Muscle of leg (tissue), 11 donors: ENCODE measurements around the gene KIAA1671. TPM values are rescaled to one million over a fixed set of nuclear protein-coding genes. Genes with fewer than 3 reads are reported as not detected.

ENCODE experiments used
- DNase-seq: peaks from one replicate; pipeline ENCODE4 v3.0.0; 2013
- H3K27ac ChIP-seq: one replicate; pipeline ENCODE4 v1.5.1; 2013; ENCODE audit warnings: mild to moderate bottlenecking, low read length, control low read depth
- H3K27me3 ChIP-seq: one replicate; pipeline ENCODE4 v1.6.1; 2013; ENCODE audit warnings: low read length; ENCODE audit not compliant: control insufficient read depth, insufficient read depth
- H3K36me3 ChIP-seq: one replicate; pipeline ENCODE4 v1.6.1; 2013; ENCODE audit warnings: low read length; ENCODE audit not compliant: control insufficient read depth, insufficient read depth
- H3K4me1 ChIP-seq: one replicate; pipeline ENCODE4 v1.6.1; 2013; ENCODE audit warnings: low read length; ENCODE audit not compliant: control insufficient read depth, insufficient read depth
- H3K4me3 ChIP-seq: one replicate; pipeline ENCODE4 v1.5.1; 2013; ENCODE audit warnings: low read length, control low read depth
- H3K9me3 ChIP-seq: replicated peaks from 2 replicates; pipeline ENCODE4 v1.6.1; 2013; ENCODE audit warnings: low read depth, low read length; ENCODE audit not compliant: control insufficient read depth
- WGBS: methylation state at CpG from one replicate; pipeline ENCODE4 v1.1.5; 2013; ENCODE audit warnings: missing lambda C conversion rate; ENCODE audit not compliant: insufficient coverage; 5-methylcytosine and 5-hydroxymethylcytosine counted together
- polyA plus RNA-seq, 8 donors: library from polyadenylated mRNA; unstranded; fragments of 120-200 nt; gene quantifications; one replicate each; pipeline versions ENCODE4 v1.2.1 to v1.2.3, GENCODE V29; 2013; ENCODE audit warnings: inconsistent platforms in 1 of 8, low replicate concordance in 1 of 8; ENCODE audit not compliant: insufficient read length in 8 of 8, insufficient read depth in 1 of 8
- total RNA-seq: library from RNA; stranded (reverse); fragments of 120-200 nt; gene quantifications from one replicate; pipeline ENCODE4 v1.2.4, GENCODE V29; 2013

Gene KIAA1671
- total and polyA plus RNA-seq, 9 donors = 10.8 to 34.5 (median 26.3) TPM

DNA sequence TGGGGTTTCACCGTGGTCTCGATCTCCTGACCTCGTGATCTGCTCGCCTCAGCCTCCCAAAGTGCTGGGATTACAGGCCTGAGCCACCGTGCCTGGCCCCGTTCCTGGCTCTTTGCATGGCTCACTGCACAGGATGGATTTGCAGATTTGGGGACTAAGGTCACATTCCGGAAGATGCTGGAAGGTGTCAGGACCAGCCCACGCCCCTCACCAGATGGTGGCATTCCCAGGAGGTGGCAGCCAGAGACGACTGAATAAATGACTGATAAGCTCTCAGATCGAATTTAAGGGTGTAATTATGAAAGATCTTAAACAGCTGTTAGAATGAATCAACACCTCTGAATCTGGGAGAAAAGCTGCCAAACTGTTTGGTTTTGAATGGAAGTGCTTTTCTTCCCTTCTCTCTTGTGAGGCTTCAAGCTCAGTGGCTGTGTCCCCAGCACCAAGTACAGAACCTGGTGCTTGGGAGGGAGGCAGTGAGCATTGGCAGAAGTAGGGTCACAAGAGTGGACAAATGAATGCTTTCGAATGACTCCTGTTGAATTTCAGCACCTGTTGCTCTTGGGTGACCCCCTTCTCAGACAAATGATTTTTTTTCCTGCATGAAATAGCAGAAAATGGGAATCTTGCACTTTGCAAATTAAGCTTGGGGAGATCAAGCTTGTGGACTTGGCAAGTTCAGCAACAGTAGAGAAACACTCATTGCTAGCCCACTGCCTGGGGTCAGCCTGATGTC is 69.6 kb downstream of the KIAA1671 start:
- Histone ChIP-seq H3K27me3 (no peaks in the 10 kb centered on the region), H3K4me1 (peaks cover 26% of the 10 kb centered on the region), H3K9me3 (no peaks in the 10 kb centered on the region), H3K27ac (no peak overlapping the region), H3K4me3 (no peak overlapping the region), H3K36me3 (no peaks in the 10 kb centered on the region)
- DNase-seq = no peak
- 34% methylated on average over 4 of the region's 11 CpGs for WGBS

DNA sequence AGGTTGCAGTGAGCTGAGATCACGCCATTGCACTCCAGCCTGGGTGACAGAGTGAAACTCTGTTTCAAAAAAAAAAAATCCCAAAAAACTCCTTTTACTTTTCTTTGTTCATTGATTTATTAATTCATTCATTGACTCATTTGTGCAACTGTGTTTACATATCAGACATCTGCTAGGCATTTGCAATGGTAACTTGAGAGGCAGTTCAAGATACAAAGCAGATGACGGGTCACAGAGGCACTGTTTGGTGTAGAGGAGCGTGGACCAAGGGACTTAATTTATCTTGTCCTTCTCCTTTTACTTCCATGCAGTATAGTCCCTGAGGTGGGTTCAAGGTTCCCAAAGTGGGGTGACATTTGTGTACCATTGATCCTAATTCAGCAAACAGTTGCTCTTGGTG is 71.4 kb downstream of the KIAA1671 start:
- no peaks in the 10 kb centered on the region for H3K9me3 ChIP-seq
- no peak overlapping the region for H3K27ac ChIP-seq
- DNase-seq = no peak
- H3K36me3 ChIP-seq = no peaks in the 10 kb centered on the region
- WGBS = no CpG with 5 or more reads among the region's 3 CpGs
- no peak overlapping the region for H3K4me3 ChIP-seq
- H3K27me3 ChIP-seq = no peaks in the 10 kb centered on the region
- peaks cover 26% of the 10 kb centered on the region for H3K4me1 ChIP-seq

DNA sequence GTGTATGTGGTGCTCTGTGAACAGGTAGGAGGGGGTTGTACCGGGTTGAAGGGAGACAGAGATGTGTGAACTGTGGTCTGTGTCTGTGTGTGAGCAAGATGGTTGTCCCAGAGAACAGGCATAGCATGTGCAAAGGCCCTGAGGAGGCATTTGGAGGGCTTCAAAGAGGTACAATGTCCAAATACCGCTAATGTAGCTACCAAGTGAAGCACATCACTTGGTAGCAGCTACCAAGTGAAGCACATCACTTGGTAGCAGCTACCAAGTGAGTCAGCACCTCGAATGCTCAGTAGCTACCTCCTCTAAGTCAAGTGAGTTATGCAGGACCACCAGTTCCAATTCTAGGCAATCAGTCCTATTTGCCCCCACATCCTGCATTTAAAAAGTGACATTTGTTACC is 72.4 kb downstream of the KIAA1671 start:
- no peak for DNase-seq
- H3K27ac ChIP-seq = no peak overlapping the region
- no peaks in the 10 kb centered on the region for H3K9me3 ChIP-seq
- no peaks in the 10 kb centered on the region for H3K27me3 ChIP-seq
- H3K36me3 ChIP-seq = no peaks in the 10 kb centered on the region
- 97% methylated on average over 3 of the region's 3 CpGs for WGBS
- H3K4me1 ChIP-seq = peaks cover 26% of the 10 kb centered on the region
- H3K4me3 ChIP-seq = no peak overlapping the region

- Histone ChIP-seq H3K4me3 (no peak overlapping the region), H3K27me3 (no peaks in the 10 kb centered on the region), H3K9me3 (no peaks in the 10 kb centered on the region), H3K36me3 (no peaks in the 10 kb centered on the region), H3K4me1 (peaks cover 28% of the 10 kb centered on the region), H3K27ac (peak overlapping the region; percentile 81)
- 63% methylated on average over 6 of the region's 12 CpGs for WGBS
- peak; percentile 62 for DNase-seq
Observed at GRCh38 chr22:25025491-25026400, 73.2 kb downstream of the KIAA1671 start.

DNA sequence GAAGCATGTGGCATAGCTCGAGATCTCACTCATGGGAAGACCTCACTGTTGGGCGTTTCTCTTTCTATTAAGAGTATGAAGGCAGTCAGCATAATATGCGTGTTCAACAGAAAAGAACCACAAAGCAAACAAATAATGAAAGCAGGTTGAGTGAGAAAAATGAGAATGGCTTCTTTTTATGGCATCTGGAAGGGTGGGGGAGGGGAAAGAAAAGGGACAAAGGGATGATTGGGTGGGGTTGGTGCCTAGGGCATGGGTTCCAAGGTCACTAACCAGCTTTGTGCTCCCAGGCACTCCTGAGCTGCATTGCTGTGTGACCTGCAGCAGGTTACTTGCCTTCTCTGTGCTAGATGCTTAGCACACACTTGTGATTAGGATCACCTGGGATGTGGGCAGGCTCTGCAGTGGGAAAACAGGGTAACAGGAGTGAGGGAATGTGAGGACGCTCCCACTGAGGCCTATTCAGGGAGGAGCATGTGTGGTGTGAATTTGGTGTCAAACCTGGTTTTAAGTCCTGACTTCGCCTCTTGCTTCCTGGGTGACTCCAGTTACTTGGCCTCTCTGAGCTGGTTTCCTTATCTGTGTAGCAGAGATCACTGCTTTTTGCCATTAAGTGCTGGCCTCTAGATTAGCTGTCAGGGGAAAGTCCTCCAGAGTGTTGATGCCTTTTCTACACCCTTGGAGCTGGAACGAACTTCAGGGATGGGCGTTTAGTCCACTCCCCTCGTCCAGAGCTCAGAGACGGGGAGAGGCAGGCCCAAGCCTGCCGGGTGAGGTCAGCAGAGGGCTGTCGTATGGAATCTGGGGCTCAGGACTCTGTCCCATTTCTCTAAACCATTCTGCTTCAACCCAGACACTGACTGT is 74.8 kb downstream of the KIAA1671 start:
- H3K27me3 ChIP-seq = no peaks in the 10 kb centered on the region
- 59% methylated on average over 5 of the region's 11 CpGs for WGBS
- H3K4me3 ChIP-seq = no peak overlapping the region
- peak; percentile 51 for DNase-seq
- H3K4me1 ChIP-seq = peaks cover 23% of the 10 kb centered on the region
- H3K27ac ChIP-seq = no peak overlapping the region
- H3K9me3 ChIP-seq = no peaks in the 10 kb centered on the region
- no peaks in the 10 kb centered on the region for H3K36me3 ChIP-seq

GRCh38 chr22:25027959-25028840 is 75.7 kb downstream of the KIAA1671 start:
- peak; percentile 27 for DNase-seq
- no peak overlapping the region for H3K4me3 ChIP-seq
- 85% methylated on average over 37 of the region's 45 CpGs for WGBS
- H3K27me3 ChIP-seq = no peaks in the 10 kb centered on the region
- H3K9me3 ChIP-seq = no peaks in the 10 kb centered on the region
- H3K4me1 ChIP-seq = peaks cover 23% of the 10 kb centered on the region
- H3K36me3 ChIP-seq = no peaks in the 10 kb centered on the region
- H3K27ac ChIP-seq = no peak overlapping the region

GRCh38 chr22:25028841-25029141 is 76.3 kb downstream of the KIAA1671 start:
- no peak overlapping the region for H3K27ac ChIP-seq

GRCh38 chr22:25029181-25029580 is 76.7 kb downstream of the KIAA1671 start:
- 91% methylated on average over 15 of the region's 18 CpGs for WGBS
- no peak overlapping the region for H3K27ac ChIP-seq

More at GRCh38 chr22:25028841-25029141, 76.3 kb downstream of the KIAA1671 start:
- H3K4me1 ChIP-seq = peaks cover 23% of the 10 kb centered on the region
- H3K4me3 ChIP-seq = no peak overlapping the region
- 91% methylated on average over 9 of the region's 9 CpGs for WGBS
- H3K36me3 ChIP-seq = no peaks in the 10 kb centered on the region
- no peaks in the 10 kb centered on the region for H3K27me3 ChIP-seq
- H3K9me3 ChIP-seq = no peaks in the 10 kb centered on the region
- no peak for DNase-seq

GRCh38 chr22:25030636-25031035 is 78.1 kb downstream of the KIAA1671 start:
- WGBS = 89% methylated on average over 2 of the region's 7 CpGs
- no peak overlapping the region for H3K27ac ChIP-seq
- peaks cover 11% of the 10 kb centered on the region for H3K4me1 ChIP-seq
- no peaks in the 10 kb centered on the region for H3K27me3 ChIP-seq
- no peaks in the 10 kb centered on the region for H3K36me3 ChIP-seq
- H3K9me3 ChIP-seq = no peaks in the 10 kb centered on the region
- peak; percentile 49 for DNase-seq
- no peak overlapping the region for H3K4me3 ChIP-seq

More at GRCh38 chr22:25029181-25029580, 76.7 kb downstream of the KIAA1671 start:
- H3K27me3 ChIP-seq = no peaks in the 10 kb centered on the region
- no peak overlapping the region for H3K4me3 ChIP-seq
- no peaks in the 10 kb centered on the region for H3K36me3 ChIP-seq
- peaks cover 20% of the 10 kb centered on the region for H3K4me1 ChIP-seq
- DNase-seq = no peak
- H3K9me3 ChIP-seq = no peaks in the 10 kb centered on the region
